Epithelial cell of esophagus (primary cell): ENCODE results near the gene ARMC7.

ENCODE experiments used
- DNase-seq: peaks from one replicate; pipeline ENCODE4 v3.0.0; 2010; ENCODE audit warnings: low read depth
- H3K4me3 ChIP-seq: 2 replicates; pipeline ENCODE4 v1.5.1; 2011; ENCODE audit warnings: mild to moderate bottlenecking, low read length, control low read depth
- CTCF ChIP-seq: IDR thresholded peaks from 2 replicates; pipeline ENCODE4 v1.5.1; 2011; ENCODE audit warnings: low read depth, mild to moderate bottlenecking, low read length, control low read depth, inconsistent platforms; ENCODE audit not compliant: insufficient read depth; ENCODE audit errors: missing control alignments

ARMC7 gene

DNA sequence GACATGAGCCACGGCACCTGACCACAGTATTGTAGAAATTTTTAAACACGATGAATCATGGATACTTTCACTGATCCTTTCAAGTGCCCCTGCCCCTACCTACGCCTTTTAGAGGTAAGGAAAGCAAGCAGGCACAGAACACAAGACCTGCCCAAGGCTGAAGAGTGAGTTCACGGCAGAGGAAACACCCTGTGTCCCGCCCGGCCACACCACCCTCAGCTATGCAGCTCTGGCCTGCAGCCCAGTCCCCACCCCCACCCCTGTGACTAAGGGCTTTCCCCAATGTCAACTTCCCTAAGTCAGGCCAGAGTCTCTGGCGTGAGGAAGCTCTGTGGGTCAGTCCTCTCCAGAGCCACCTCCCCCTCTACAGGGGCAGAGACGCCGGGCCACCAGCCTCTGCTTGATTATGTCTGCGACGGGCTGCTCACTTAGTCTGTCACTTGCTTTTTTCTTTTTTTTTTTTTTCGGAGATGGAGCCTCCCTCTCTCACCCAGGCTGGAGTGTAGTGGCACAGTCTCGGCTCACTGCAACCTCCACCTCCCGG, 13.6 kb upstream of the ARMC7 start:
- TF ChIP-seq CTCF = no peak
- DNase-seq = peak; percentile 98
- no peak overlapping the region for H3K4me3 ChIP-seq

GRCh38 chr17:75097865-75098264, 11.9 kb upstream of the ARMC7 start:
- H3K4me3 ChIP-seq = no peak overlapping the region
- no peak for DNase-seq
- TF ChIP-seq CTCF = no peak

- H3K4me3 ChIP-seq = no peak overlapping the region
- TF ChIP-seq CTCF = no peak
- DNase-seq = no peak
Observed at GRCh38 chr17:75098861-75099260, 10.9 kb upstream of the ARMC7 start.

DNA sequence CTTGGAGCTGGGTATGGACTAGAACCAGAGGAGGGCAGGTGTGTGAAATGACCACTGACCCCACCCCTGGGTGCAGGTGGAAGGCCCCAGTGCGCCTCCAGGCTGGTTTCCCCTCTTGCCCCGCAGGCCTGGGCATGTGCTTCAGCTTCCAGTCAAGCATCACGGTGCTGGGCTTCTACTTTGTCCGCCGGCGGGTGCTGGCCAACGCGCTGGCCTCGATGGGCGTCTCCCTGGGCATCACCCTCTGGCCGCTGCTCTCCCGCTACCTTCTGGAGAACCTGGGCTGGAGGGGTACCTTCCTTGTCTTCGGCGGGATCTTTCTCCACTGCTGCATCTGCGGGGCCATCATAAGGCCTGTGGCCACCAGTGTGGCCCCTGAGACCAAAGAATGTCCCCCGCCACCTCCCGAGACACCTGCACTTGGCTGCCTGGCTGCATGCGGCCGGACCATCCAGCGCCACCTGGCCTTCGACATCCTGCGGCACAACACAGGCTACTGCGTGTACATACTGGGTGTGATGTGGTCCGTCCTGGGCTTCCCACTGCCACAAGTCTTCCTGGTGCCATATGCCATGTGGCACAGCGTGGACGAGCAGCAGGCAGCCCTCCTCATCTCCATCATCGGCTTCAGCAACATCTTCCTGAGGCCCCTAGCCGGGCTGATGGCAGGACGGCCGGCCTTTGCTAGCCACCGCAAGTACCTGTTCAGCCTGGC, 9.7 kb upstream of the ARMC7 start:
- TF ChIP-seq CTCF = no peak
- no peak overlapping the region for H3K4me3 ChIP-seq
- no peak for DNase-seq

DNA sequence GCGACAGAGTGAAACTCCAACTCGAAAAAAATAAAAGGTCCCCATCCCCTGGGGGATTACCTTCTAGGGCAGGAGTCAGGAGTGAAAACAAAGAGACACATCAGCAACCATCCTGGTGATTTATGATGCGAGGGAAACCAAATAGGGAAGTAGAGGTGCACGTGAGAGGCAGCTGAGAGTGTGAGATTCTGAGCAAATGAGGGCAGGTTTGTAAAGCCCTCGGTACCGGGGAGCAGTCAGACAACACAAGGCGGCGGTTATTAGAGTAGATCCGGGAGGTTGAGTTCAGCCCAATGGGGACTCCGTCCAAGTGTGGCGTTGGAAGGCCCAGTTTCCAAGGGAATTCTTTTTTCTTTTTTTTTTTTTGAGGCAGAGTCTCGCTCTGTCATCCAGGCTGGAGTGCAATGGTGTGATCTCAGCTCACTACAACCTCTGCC, 7.4 kb upstream of the ARMC7 start:
- DNase-seq = no peak
- no peak for TF ChIP-seq CTCF
- no peak overlapping the region for H3K4me3 ChIP-seq

DNA sequence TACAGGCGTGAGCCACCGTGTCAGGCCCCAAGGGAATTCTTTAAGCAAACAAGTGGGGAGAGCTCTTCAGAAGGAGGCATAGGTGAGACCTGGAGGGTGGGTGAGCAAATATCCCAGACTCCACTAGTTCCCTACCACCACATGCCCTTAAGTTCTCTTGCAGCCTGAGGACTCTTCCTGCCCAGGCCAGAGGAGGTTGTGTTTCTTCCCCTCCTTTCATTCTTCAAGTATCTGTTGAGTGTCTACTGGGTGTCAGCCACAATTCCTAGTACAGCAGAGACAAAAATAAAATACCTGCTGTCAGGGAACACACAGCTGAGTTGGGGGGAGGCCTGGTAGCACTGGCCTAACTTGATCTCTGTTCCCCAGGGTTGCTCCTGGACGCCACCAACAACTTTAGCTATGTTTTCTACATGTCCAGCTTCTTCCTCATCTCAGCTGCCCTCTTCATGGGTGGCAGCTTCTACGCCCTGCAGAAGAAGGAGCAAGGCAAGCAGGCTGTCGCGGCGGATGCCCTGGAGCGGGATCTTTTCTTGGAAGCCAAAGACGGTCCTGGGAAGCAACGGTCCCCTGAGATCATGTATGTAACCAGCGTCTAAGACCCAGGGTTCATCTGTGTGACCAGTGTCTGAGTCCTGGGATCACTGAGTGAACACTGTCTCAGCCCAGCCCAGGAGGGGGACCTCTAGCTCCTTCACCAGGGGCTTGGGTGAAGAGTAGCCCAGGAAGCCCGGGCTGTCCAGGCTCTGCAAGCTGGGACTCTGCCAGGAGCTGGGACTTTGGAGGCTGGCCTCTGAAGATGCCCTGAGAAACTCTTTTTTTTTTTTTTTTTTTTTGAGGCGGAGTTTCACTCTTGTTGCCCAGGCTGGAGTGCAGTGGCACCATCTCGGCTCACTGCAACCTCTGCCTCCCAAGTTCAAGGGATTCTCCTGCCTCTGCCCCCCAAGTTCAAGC, 5.9 kb upstream of the ARMC7 start:
- no peak for TF ChIP-seq CTCF
- DNase-seq = no peak
- H3K4me3 ChIP-seq = no peak overlapping the region
